Heart left ventricle (tissue), 13 donors: ENCODE data around the gene FAM156A.
"Not testable (repeated sequence)": the region's sequence is repeated elsewhere in the genome, so short reads cannot be mapped to it uniquely, and the experiment has no call there.

Source experiments
- POLR2A ChIP-seq, 2 donors: fragments of 450-650 bp; IDR thresholded peaks; one replicate each; pipeline ENCODE4 v1.6.1; 2017; ENCODE audit warnings: antibody characterized with exemption in 2 of 2, mild to moderate bottlenecking in 2 of 2, moderate library complexity in 2 of 2
- TF ChIP-seq, protein P1 (sequence below), 12 donors: fragments of 200-600 bp; sonication (generic) in 4 of 12; IDR thresholded peaks; one replicate each; pipeline versions ENCODE4 v1.5.0 to v1.8.0; 2018 to 2022; ENCODE audit warnings: antibody characterized with exemption in 12 of 12, mild to moderate bottlenecking in 5 of 12
- donor health status: ischemic (EF 13 %, LVEDD 7.1; RV severe dilation, severe dysfunction).
- donor health status: DM: no; HTN: yes; CAD: no.
- donor health status: DM: no; HTN: no; CAD: no.
- donor health status: ischemic (EF 25% LVEDD 6.9; RV normal size, moderate dysfunction).
- donor health status: ischemic (EF 25% LVEDD 5.7; RV mildly dilated, moderate dysfunction).
- donor health status: ischemic (EF 35%, LVEDD 5.7; RV mildly dilated, moderate dysfunction).
- donor health status: nonischemic (EF 11% LVEDD 7.7; RV severe dilation, severe dysfunction).
- donor health status: DM: yes; HTN: yes; CAD: no.
- donor health status: PGD.
- donor health status: ischemic (EF 29% LVEDD 5.4; RV normal size, mild dysfunction).
- donor health status: nonischemic (EF 23%, LVEDD 6.1; RV moderate dilation, normal function).

DNA sequence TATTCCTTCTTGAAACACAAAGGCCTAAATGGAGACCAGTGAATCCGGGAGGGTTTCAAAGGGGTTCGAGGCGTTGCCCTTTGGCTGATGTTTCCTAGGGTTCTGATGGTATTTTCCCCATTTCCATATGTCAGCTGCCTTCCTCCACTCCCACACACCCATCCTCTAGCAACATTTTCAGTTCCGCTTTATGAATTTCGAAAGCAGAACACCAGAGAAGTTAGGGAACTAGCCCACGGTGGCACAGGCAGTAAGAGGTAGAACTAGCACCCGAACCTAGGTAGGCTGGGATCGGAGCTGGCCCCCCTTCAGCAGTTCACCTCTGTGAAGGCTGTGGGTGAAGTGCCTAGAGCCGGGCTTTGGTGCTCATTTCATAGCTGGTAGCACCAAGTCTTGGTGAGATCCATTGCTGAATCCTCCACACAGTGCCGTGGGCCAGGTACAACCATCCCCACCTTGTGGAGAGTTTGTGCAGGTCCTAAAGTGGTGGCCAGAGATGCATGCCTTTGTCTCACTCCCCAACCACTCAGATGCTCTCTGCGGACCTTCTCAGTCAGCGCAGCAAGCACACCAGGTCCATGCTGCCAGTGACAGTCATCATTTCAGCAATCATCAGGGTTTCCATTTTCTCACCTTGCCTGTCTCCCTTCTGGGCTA lies 48.9 kb downstream of the FAM156A start:
- TF ChIP-seq, protein P1, sequence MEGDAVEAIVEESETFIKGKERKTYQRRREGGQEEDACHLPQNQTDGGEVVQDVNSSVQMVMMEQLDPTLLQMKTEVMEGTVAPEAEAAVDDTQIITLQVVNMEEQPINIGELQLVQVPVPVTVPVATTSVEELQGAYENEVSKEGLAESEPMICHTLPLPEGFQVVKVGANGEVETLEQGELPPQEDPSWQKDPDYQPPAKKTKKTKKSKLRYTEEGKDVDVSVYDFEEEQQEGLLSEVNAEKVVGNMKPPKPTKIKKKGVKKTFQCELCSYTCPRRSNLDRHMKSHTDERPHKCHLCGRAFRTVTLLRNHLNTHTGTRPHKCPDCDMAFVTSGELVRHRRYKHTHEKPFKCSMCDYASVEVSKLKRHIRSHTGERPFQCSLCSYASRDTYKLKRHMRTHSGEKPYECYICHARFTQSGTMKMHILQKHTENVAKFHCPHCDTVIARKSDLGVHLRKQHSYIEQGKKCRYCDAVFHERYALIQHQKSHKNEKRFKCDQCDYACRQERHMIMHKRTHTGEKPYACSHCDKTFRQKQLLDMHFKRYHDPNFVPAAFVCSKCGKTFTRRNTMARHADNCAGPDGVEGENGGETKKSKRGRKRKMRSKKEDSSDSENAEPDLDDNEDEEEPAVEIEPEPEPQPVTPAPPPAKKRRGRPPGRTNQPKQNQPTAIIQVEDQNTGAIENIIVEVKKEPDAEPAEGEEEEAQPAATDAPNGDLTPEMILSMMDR (IDR thresholded peaks at IDR 0.05) = not testable (repeated sequence)
- not testable (repeated sequence) for TF ChIP-seq POLR2A (IDR thresholded peaks at IDR 0.05)
